Skin of body (tissue), 2 donors: ENCODE results near the gene SEL1L3. TPM values are rescaled to one million over a fixed set of nuclear protein-coding genes. Genes with fewer than 3 reads are reported as not detected.
"Not testable (repeated sequence)": the region's sequence is repeated elsewhere in the genome, so short reads cannot be mapped to it uniquely, and the experiment has no call there.

ENCODE experiments used
- DNase-seq: peaks from one replicate; lab custom pipeline; 2025; lab: John Stamatoyannopoulos, UW
- total RNA-seq: library from RNA; depleted of rRNA; stranded (reverse); fragments of >200 nt; gene quantifications from one replicate; pipeline ENCODE4 v1.2.3, GENCODE V29; 2014

The SEL1L3 gene
- total RNA-seq = 13.0 TPM

DNA sequence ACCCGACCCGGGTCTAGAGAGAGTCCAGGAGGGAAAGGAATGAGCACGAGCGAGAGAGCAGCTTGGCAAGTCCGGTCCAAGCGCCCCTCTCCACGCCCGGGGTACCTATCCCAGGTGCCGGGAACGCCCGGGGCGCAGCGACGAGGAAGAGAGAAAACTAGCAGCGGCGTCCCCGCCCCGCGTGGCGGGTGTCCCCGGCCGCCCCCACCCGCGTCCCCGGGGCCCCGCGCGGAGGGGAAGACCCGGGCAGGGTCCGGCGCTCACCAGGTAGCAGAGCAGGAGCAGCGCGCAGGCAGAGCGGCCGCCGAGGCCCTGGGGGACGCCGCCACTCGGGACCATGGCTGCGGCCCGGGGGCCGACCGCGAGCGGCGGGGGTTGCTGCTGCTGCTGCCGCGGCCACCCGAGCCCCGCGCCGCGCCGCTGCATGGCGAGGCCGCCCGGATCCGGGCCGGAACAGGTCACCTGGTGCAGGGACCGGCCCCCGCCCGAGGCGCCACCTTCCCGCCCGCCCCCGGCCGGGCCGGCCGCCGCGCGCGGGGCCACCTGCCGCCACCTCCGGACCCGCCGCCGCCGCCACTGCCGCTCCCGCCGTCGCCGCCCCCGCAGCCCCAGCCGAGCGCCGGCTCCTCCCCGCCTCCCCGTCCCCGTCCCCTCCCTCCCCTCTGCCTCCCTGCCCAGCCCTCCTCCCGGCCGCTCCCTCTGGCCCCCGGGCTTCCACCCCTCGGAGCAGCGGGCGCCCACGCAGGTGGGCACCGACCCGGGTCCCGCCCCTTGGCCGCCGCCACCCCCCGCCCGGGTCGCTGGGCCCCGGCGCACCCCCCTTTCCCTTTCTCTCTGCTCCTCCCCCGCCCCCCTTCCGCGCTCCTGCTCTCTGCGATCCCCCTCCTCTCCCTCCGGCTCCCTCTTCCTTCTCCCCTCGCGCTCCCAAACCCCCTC is at the start of gene SEL1L3:
TSS of gene SEL1L3 (minus strand) at position 578 of the 936 bp plus-strand sequence. CDS start at position 426, 152 bp downstream.
- DNase-seq = no peak

DNA sequence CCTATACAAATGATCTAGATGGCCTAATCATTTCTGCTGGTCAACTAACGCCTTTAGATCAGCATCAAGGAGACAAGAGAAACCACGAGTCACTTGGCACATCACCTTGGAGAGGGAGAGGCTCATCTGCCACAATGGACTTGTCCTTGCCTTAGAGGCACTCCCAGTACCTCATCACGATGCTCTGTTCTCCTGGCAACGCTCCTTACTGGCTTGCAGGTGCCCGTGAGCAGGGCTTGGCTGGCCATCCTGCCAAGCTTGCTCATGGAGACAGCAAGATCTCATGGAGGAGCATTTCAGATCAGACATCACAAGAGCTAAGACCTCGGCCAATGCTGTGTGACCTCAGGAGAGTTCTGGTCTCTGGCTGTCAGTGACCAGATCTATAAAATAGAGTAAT is 48.6 kb upstream of the SEL1L3 start:
- no peak for DNase-seq

DNA sequence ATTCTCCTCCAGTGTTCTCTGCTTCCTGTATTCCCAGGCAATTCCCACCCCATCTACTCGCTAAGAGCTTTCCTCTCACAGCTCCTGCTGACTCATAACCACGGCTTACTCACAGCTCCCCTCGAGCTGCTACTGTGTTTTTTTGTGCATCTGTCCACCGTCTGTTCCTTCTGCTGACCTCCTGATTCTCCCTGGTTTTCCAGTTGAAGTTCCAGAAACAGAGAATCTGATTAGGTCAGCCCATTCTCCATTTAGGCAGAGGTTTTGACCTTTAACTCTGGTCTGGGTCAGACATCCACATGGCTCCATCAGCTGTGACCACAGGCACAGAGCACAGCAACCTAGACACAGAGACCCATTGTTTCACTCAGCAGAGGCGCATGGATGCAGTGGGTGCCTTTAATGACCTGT is 45.7 kb upstream of the SEL1L3 start:
- no peak for DNase-seq

DNA sequence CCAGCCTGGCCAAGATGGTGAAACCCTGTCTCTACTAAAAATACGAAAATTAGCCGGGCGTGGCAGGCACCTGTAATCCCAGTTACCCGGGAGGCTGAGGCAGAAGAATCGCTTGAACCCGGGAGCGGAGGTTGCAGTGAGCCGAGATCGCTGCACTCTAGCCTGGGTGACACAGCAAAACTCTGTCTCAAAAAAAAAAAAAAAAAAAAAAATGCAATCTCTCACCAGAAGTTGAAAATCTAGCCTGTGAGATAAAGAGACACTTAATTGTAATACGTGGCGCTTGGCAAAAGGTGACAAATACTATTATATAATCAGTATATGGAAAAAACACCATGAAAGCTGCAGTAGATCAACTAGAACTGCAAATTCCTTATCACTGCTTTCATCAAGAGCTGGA is 43.3 kb upstream of the SEL1L3 start:
- DNase-seq = not testable (repeated sequence)

DNA sequence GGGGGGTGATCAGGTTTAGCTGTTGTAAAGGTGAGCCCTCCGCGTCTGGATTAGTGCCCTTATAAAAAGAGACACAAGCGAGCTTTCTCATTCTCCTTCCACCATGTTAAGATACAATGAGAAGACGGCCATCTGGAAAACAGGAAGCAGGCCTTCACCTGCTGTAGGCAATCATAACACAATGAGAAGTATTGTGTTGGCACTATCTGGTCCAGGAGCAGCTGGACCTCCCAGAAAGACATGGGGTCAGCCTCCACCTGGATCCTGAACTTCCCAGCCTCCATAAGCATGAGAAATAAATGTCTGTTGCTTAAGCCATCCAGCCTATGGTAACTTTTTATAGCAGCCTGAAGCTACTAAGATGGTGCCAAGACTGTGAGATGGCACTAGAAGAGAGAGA is 42.6 kb upstream of the SEL1L3 start:
- no peak for DNase-seq

DNA sequence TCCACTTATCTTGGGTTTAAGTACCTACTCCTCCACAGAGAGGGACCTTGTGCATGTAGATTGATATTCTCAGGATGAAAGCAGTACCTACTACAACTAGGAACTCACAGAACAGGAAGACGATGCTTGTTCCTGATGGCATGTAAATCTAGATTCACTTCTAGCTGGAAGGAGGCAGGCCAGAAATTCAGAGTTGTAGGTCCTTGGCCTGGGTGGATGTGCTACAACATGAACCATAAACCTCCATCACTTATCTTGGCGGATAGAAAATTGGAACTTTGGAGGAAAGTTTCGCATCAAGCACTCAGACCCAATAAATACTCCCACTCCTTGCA is 41.9 kb upstream of the SEL1L3 start:
- DNase-seq = no peak

DNA sequence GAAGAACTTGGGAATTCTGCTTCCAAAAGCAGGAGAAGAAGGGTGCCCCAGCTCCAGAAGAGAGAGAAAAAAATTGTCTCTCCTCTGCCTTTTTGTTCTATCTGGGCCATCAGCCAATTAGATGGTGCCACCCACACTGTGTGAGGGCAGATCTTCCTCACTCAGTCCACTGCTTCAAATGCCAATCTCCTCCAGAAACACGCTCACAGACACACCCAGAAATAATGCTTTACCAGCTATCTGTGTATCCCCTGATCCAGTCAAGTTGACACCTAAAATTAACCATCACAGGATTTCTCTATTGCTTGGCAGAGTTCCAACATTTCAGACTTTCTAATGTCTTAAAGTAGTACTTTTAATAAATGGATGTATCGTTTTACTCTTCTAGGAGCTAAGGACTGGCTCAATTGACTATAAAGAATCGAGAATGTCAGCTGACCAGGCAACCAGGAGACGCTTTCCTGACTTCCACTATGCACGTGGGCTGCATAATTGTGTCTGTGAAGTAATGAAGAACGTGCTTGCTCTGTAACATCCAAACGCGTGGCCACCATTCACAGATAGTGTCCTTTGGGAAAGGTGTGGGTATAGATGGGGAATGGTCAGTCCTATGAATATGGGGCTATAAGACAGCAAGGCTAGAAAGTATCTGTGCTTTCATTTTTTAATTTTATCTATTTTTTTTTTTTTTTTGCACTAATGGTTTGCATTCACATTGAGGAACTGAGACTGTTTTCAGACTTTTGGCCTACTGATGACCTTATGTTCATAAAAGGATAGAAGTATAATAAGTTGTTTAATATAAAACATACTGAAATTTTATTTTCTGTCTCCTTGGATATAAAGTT is 41.3 kb upstream of the SEL1L3 start:
- DNase-seq = no peak

GRCh38 chr4:25901030-25901430 is 38.2 kb upstream of the SEL1L3 start:
- DNase-seq = no peak

DNA sequence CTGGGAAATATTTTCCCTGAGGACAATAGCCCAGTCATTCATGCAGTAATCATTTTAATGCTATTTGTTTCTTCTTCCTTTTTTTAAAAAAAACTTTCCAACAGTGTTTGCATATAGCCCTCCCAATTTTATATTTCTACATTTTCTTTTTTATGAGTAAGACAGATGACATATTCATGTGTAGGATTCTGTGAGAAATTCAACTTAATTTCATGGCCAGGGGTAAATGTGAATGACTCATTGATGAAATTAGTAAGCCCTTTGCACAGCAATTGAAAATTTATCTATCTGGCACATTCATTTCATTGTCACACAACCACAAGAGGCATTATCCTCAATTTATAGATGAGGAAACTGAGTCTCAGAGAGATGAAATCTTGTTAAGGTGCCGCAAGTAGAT is 37.5 kb upstream of the SEL1L3 start:
- DNase-seq = no peak

GRCh38 chr4:25896776-25897539 is 34.2 kb upstream of the SEL1L3 start:
- DNase-seq = no peak

GRCh38 chr4:25892796-25893195 is 30.0 kb upstream of the SEL1L3 start:
- DNase-seq = no peak

GRCh38 chr4:25890571-25891485 is 28.0 kb upstream of the SEL1L3 start:
- no peak for DNase-seq

- DNase-seq = no peak
Observed at GRCh38 chr4:25889589-25890503, 27.1 kb upstream of the SEL1L3 start.

DNA sequence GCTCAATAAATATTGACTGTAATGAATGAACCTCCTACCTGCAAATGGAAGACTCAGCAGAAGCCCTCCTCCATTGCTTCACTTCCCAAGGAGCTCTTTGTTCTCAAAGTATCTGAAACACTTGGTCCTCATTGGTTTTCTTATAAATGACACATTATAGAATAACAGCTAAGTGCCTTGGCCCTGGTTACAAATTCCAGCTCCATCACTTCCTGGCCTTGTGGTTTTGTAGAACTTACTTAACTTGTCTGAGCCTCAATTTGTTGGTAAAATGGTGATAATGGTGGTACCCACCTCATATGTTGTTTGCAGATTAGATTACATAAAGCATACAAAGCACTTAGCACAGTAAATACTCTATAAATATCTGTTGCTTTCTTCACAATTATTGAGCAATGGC is 26.0 kb upstream of the SEL1L3 start:
- DNase-seq = no peak

GRCh38 chr4:25884031-25884782 is 21.4 kb upstream of the SEL1L3 start:
- DNase-seq = no peak

- no peak for DNase-seq
Observed at GRCh38 chr4:25883565-25883964, 20.8 kb upstream of the SEL1L3 start.

DNA sequence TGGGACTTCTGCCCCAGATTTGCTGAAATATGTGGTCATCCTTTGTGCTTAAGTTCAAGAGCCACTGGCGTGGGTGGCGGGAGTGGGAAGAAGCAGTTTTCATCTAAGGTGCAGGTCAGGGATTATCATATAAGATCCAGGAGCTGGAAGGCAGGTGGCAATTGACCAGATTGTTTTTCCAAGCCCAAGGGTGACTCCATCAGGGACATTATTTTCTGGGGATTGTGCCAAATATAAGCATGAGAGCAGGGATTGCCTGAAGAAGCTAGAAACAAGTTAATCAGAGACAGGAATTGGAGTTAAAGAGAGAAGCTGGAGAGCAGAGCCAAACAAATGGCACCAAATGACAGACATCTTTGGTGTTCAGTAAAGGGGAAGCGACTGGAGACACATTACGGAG is 19.4 kb upstream of the SEL1L3 start:
- DNase-seq = no peak

DNA sequence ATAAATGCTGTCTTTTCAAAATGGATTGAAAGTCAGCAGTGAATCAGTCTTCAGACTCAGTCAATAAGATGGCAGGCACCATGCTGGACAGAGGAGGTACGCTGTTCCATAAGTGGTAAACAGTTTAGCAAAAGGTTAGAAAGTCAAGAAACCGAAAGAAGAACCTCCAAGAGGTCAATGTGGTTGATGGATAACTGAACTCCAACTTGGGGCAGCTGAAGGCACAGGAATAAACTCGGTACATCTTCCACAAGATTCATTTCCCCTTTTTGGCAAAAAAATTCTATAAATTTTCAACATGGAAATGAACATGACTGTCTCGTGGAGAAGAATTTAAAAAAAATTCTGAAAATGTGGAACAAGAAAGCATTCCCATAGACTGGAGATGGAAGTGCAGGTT is 18.4 kb upstream of the SEL1L3 start:
- DNase-seq = no peak
